ENCODE data around the gene EFCAB3. TPM values are rescaled to one million over a fixed set of nuclear protein-coding genes. Genes with fewer than 3 reads are reported as not detected.
A peak's percentile ranks its signal among the peaks of the same experiment; 100 is the strongest.
"Not testable (repeated sequence)": the region's sequence is repeated elsewhere in the genome, so short reads cannot be mapped to it uniquely, and the experiment has no call there.

Gene EFCAB3
- total RNA-seq, 6 donors from 2014 or later: not detected

DNA sequence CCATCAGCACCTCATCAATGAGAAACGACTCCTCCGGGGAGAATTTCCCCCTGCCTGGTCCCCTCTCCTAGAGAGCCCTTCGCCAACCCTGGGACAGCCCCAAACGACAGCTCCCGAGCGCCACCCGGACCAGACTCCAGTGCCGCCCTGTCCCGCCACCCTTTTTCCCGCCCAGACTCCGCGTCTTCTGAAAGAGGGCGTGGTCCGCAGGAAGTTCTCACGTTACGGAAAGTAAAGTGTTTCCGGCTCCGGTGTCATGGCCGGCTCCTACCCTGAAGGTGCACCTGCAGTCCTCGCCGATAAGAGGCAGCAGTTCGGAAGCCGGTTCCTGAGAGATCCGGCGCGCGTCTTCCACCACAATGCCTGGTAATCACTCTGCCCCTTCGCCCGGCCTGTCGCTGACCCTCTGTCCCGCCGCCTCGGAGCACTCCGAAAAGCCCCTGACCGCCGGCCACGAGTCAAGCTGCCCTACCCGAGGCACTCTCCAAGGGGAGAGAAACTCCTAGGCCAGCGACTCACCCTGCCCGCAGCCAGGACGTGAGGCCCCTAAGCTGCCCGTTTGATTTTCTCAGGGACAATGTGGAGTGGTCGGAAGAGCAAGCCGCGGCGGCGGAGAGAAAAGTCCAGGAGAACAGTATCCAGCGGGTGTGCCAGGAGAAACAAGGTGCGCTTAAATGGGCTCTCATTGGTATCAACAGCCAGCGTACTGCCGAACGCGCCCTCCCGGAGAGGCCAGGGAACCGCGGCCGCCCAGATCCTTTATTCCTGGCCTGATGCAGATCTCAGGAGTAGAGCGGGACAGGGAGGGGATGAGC lies 43.5 kb downstream of the EFCAB3 start, which contains the start of gene METTL2A:
Gene METTL2A, plus strand, starts transcription at position 251 of the 815 bp plus-strand sequence. Its CDS starts 6 bp downstream, at position 257.
- Histone ChIP-seq H3K36me3 (peaks cover 0 to 24% (median 4%) of the 10 kb centered on the region in 4 donors), H3K4me3 (peak within 1 kb of the TSS; percentile 34 to 84 (median 64)), H3K27ac (peak within 1 kb of the TSS; percentile 65 to 80 (median 74)), H3K4me1 (peaks cover 6 to 20% (median 9%) of the 10 kb centered on the region in 4 donors)
- not testable (repeated sequence) for H3K27me3 ChIP-seq, H3K9me3 ChIP-seq
- peak; percentile 87 for DNase-seq
- peak; percentile 95 to 96 for ATAC-seq (ENCODE audit: low FRiP score in 2 of 2)
- TF ChIP-seq, protein P1, sequence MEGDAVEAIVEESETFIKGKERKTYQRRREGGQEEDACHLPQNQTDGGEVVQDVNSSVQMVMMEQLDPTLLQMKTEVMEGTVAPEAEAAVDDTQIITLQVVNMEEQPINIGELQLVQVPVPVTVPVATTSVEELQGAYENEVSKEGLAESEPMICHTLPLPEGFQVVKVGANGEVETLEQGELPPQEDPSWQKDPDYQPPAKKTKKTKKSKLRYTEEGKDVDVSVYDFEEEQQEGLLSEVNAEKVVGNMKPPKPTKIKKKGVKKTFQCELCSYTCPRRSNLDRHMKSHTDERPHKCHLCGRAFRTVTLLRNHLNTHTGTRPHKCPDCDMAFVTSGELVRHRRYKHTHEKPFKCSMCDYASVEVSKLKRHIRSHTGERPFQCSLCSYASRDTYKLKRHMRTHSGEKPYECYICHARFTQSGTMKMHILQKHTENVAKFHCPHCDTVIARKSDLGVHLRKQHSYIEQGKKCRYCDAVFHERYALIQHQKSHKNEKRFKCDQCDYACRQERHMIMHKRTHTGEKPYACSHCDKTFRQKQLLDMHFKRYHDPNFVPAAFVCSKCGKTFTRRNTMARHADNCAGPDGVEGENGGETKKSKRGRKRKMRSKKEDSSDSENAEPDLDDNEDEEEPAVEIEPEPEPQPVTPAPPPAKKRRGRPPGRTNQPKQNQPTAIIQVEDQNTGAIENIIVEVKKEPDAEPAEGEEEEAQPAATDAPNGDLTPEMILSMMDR (IDR thresholded peaks at IDR 0.05): peak in 5 of 6 experiments; percentile 27 to 63 (median 36)
- TF ChIP-seq POLR2A (IDR thresholded peaks at IDR 0.05) (peak in 3 of 4 donors; percentile 19 to 75 (median 23)), POLR2AphosphoS5 (IDR thresholded peaks at IDR 0.05) (peak; percentile 53 to 79)
- WGBS, 2 donors: 1% methylated on average over 17 to 47 of the region's 58 CpGs

DNA sequence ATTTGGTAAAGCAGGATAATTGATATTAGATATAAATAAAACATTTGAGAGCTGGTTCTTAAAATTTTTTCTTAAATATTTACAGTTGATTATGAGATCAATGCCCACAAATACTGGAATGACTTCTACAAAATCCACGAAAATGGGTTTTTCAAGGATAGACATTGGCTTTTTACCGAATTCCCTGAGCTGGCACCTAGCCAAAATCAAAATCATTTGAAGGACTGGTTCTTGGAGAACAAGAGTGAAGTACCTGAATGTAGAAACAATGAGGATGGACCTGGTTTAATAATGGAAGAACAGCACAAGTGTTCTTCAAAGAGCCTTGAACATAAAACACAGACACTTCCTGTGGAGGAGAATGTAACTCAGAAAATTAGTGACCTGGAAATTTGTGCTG lies 45.9 kb downstream of the EFCAB3 start:
- DNase-seq; H3K27me3 ChIP-seq; H3K9me3 ChIP-seq; H3K27ac ChIP-seq; H3K4me3 ChIP-seq; ATAC-seq (ENCODE audit: low FRiP score in 2 of 2): not testable (repeated sequence)
- peaks cover 6 to 19% (median 9%) of the 10 kb centered on the region in 4 donors for H3K4me1 ChIP-seq
- 76 to 78% methylated on average over 2 of the region's 2 CpGs for WGBS, 2 donors
- H3K36me3 ChIP-seq: peaks cover 2 to 43% (median 12%) of the 10 kb centered on the region in 4 donors

DNA sequence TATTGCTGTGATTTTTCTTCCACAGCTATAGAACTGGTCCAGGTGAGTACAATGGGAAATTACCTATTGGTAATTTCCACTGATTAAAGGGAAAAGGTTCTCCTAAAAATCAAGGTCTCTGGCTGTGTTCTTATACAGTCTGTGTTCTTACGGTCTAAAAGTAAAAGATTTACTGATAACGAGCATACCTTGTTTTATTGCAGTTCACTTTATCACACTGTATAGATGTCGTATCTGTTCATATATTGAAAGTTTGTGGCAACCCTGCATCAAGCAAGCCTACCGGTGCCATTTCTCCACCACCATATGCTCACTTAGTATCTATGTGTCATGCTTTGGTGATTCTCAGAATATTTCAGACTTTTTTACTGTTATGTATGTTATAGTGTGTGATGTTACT lies 54.9 kb downstream of the EFCAB3 start:
- H3K27ac ChIP-seq; H3K9me3 ChIP-seq; H3K4me1 ChIP-seq; H3K27me3 ChIP-seq; H3K4me3 ChIP-seq; ATAC-seq (ENCODE audit: low FRiP score in 2 of 2); DNase-seq: not testable (repeated sequence)
- peaks cover 0 to 30% (median 13%) of the 10 kb centered on the region in 4 donors for H3K36me3 ChIP-seq
- WGBS, 2 donors: 91 to 98% methylated on average over 4 of the region's 4 CpGs

GRCh38 chr17:62441181-62441580 lies 60.8 kb downstream of the EFCAB3 start:
- H3K4me3 ChIP-seq; H3K27ac ChIP-seq; ATAC-seq (ENCODE audit: low FRiP score in 2 of 2); H3K9me3 ChIP-seq; DNase-seq; H3K27me3 ChIP-seq; H3K4me1 ChIP-seq: not testable (repeated sequence)
- H3K36me3 ChIP-seq: peaks cover 6 to 63% (median 40%) of the 10 kb centered on the region in 4 donors
- WGBS, 2 donors: 95 to 97% methylated on average over 6 of the region's 6 CpGs

DNA sequence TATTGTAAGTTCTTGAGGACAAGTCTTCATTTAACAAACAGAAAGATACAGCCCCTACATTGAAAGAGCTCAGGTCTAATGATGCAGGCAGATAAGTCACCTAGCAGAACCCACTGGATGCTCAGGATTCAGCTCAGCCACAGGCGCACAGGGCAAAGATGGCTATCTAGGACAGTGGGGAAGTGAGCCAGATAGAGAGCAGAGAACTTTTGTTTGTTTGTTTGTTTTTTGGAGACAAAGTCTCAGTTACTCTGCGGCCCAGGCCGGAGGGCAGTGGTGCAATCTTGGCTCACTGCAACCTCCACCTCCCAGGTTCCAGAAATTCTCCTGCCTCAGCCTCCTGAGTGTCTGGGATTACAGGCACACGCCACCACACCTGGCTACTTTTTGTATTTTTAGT lies 63.7 kb downstream of the EFCAB3 start:
- 97 to 100% methylated on average over 4 of the region's 4 CpGs for WGBS, 2 donors
- no peaks in the 10 kb centered on the region for H3K9me3 ChIP-seq
- no peaks in the 10 kb centered on the region for H3K27me3 ChIP-seq
- no peak for DNase-seq
- H3K4me3 ChIP-seq: no peak overlapping the region
- H3K27ac ChIP-seq: no peak overlapping the region
- TF ChIP-seq POLR2AphosphoS5 (IDR thresholded peaks at IDR 0.05) (no peak), EP300 (IDR thresholded peaks at IDR 0.05) (no peak), POLR2A (IDR thresholded peaks at IDR 0.05) (no peak)
- TF ChIP-seq, protein P1 (IDR thresholded peaks at IDR 0.05): no peak
- H3K36me3 ChIP-seq: peaks cover 8 to 86% (median 61%) of the 10 kb centered on the region in 4 donors
- H3K4me1 ChIP-seq: no peaks in the 10 kb centered on the region
- no peak for ATAC-seq (ENCODE audit: low FRiP score in 2 of 2)

GRCh38 chr17:62445791-62446190 lies 65.4 kb downstream of the EFCAB3 start:
- not testable (repeated sequence) for H3K4me3 ChIP-seq; ATAC-seq (ENCODE audit: low FRiP score in 2 of 2); H3K27me3 ChIP-seq; H3K9me3 ChIP-seq; DNase-seq; H3K27ac ChIP-seq; H3K4me1 ChIP-seq
- peaks cover 4 to 84% (median 62%) of the 10 kb centered on the region in 4 donors for H3K36me3 ChIP-seq
- WGBS, 2 donors: 88 to 91% methylated on average over 4 of the region's 4 CpGs

DNA sequence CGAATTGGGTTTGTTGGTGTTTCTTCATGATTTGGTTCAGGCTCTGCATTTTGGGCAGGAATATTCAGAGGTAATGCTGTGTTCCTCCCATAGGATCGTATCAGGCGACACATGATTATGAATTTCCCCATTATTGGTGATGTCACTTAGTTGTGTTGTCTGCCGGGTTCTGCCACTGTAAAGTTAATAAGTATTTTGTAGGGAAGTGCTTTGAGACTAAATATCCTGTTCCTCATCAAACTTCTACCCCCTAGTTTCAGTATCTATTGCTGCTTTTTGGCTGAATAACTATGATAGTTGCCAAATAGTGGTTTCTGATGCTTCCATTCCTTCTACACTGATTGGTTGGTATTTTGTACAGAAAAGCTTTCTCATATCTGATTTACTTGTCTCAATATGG lies 71.8 kb downstream of the EFCAB3 start:
- ATAC-seq (ENCODE audit: low FRiP score in 2 of 2): not testable (repeated sequence)

GRCh38 chr17:62453041-62453440 lies 72.7 kb downstream of the EFCAB3 start:
- H3K9me3 ChIP-seq; H3K27ac ChIP-seq; ATAC-seq (ENCODE audit: low FRiP score in 2 of 2); H3K4me3 ChIP-seq; H3K4me1 ChIP-seq; DNase-seq; H3K27me3 ChIP-seq: not testable (repeated sequence)
- 79 to 91% methylated on average over 5 of the region's 5 CpGs for WGBS, 2 donors
- H3K36me3 ChIP-seq: peaks cover 0 to 17% (median 12%) of the 10 kb centered on the region in 4 donors

More for the DNA sequence above, 71.8 kb downstream of the EFCAB3 start:
- not testable (repeated sequence) for H3K4me1 ChIP-seq, H3K9me3 ChIP-seq, H3K4me3 ChIP-seq, H3K27me3 ChIP-seq, DNase-seq, H3K27ac ChIP-seq
- H3K36me3 ChIP-seq: peaks cover 2 to 24% (median 21%) of the 10 kb centered on the region in 4 donors
- 92% methylated on average over 4 of the region's 4 CpGs for WGBS, 2 donors

GRCh38 chr17:62453656-62454055 lies 73.3 kb downstream of the EFCAB3 start:
- not testable (repeated sequence) for H3K9me3 ChIP-seq; H3K4me1 ChIP-seq; H3K4me3 ChIP-seq; ATAC-seq (ENCODE audit: low FRiP score in 2 of 2); DNase-seq; H3K27me3 ChIP-seq; H3K27ac ChIP-seq
- 82 to 87% methylated on average over 4 of the region's 4 CpGs for WGBS, 2 donors
- peaks cover 0 to 11% (median 6%) of the 10 kb centered on the region in 4 donors for H3K36me3 ChIP-seq

- ATAC-seq (ENCODE audit: low FRiP score in 2 of 2); H3K9me3 ChIP-seq; DNase-seq; H3K27me3 ChIP-seq; H3K4me3 ChIP-seq; H3K27ac ChIP-seq; H3K4me1 ChIP-seq; H3K36me3 ChIP-seq: not testable (repeated sequence)
- WGBS, 2 donors: 83 to 85% methylated on average over 3 of the region's 3 CpGs
These were observed 73.8 kb downstream of the EFCAB3 start for GRCh38 chr17:62454111-62454510.

All from upper lobe of left lung (tissue), 6 donors.